ENCODE data around the gene ZNF441.
A peak's percentile ranks its signal among the peaks of the same experiment; 100 is the strongest.

Gene ZNF441

DNA sequence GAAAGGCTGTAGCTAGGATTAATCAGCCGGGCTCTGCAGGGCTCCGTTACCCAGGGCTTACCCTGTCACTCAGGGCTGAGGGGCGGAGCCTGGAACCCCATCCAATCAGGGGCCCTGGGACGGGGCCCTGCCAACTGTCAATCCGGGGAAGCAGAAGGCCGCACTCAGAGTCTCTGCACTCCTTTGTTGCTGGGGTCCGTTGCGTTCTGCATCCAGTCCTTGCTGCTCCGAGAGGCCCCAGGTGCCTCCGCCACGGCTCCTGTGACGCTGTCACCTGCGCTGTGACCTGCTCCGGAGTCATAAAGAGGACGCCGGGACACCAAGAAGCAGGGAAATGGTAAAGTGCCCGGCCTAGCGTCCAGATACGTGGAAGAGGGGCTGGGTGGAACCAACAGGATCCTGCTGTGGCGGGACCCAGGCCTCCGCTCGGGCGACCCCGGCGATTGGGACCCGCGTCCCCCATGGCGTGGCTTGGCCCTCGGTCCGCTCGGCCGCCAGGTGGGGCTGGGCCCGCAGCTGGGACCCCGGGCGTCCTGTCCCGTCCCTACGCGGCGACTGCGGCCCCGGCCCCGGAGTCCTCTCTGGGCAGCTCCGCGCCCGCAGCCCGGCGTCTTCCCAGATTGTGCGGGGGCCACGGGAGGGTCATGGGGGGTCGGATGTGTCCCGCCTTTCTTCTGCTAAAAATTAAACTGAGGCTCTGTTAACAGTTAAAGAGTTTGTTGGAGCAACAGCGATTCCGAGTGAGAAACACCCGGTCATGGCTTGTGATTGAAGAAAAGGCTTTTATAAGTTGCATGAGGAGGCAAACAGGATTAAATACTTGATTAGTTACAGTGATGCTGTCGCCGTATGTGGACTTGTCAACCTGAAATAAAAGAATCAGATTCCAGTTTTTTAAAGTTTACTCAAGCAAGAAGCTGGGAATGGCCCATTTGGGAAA lies 31.9 kb downstream of the ZNF441 start, which contains the start of gene ZNF491:
TSS of gene ZNF491 (plus strand) at position 133 of the 940 bp plus-strand sequence. CDS start 7,431 bp downstream, outside the sequence.
- CTCF ChIA-PET, result interaction anchor here (0.6 to 1.6 kb wide), 14 partner anchors 11 to 342 kb away, joined by 3 to 29 read pairs (median 4); partner anchors contain the start of genes ZNF20, ZNF440 and ZNF441

More for the DNA sequence above, 31.9 kb downstream of the ZNF441 start, which contains the start of gene ZNF491:
- peak within 1 kb of the TSS; percentile 55 for H3K4me3 ChIP-seq (ENCODE audit: low read depth, low read length)
- H3K36me3 ChIP-seq (ENCODE audit: control insufficient read depth in 2 of 2, insufficient read depth in 1 of 2, low read length in 2 of 2), result no peaks in the 10 kb centered on the region
- POLR2A ChIA-PET, result interaction anchor here (0.5 to 1.8 kb wide), 7 partner anchors 32 to 341 kb away, joined by 3 to 7 read pairs (median 4); partner anchors contain the start of genes ZNF20 and ZNF441
- TF ChIP-seq ZNF549 (tag by site-specific recombination; IDR thresholded peaks at IDR 0.05) (no peak), ZNF184 (tag by site-specific recombination; IDR thresholded peaks at IDR 0.05) (no peak), TCF7L2 (IDR thresholded peaks at IDR 0.05; ENCODE audit: borderline replicate concordance, low read depth, low read length) (no peak), ZNF248 (tag by site-specific recombination; IDR thresholded peaks at IDR 0.05) (no peak), ZNF560 (tag by site-specific recombination; IDR thresholded peaks at IDR 0.05; ENCODE audit: borderline replicate concordance) (no peak), SP3 (tag by site-specific recombination; IDR thresholded peaks at IDR 0.05) (0 out of 2 replicates have a peak, but pooled peaks have one; percentile 21), SP2 (tag by site-specific recombination; IDR thresholded peaks at IDR 0.05) (0 out of 2 replicates have a peak, but pooled peaks have one; percentile 23), ZNF175 (tag by site-specific recombination; IDR thresholded peaks at IDR 0.05) (no peak), ZNF394 (tag by site-specific recombination; IDR thresholded peaks at IDR 0.05; ENCODE audit: borderline replicate concordance) (peak; percentile 51; the same call in 1 of the 2 replicates), ZNF140 (tag by site-specific recombination; IDR thresholded peaks at IDR 0.05) (no peak), ZEB2 (tag by site-specific recombination; IDR thresholded peaks at IDR 0.05) (no peak), ZNF426 (tag by site-specific recombination; IDR thresholded peaks at IDR 0.05) (no peak), ZNF791 (tag by site-specific recombination; IDR thresholded peaks at IDR 0.05) (no peak), ZNF792 (tag by site-specific recombination; IDR thresholded peaks at IDR 0.05) (no peak), ZNF341 (tag by site-specific recombination; IDR thresholded peaks at IDR 0.05; ENCODE audit: low read depth) (no peak), ZSCAN16 (tag by site-specific recombination; IDR thresholded peaks at IDR 0.05) (peak; percentile 57; the same call in 1 of the 2 replicates), ZNF660 (tag by site-specific recombination; IDR thresholded peaks at IDR 0.05) (no peak)
- TF ChIP-seq, protein P1, sequence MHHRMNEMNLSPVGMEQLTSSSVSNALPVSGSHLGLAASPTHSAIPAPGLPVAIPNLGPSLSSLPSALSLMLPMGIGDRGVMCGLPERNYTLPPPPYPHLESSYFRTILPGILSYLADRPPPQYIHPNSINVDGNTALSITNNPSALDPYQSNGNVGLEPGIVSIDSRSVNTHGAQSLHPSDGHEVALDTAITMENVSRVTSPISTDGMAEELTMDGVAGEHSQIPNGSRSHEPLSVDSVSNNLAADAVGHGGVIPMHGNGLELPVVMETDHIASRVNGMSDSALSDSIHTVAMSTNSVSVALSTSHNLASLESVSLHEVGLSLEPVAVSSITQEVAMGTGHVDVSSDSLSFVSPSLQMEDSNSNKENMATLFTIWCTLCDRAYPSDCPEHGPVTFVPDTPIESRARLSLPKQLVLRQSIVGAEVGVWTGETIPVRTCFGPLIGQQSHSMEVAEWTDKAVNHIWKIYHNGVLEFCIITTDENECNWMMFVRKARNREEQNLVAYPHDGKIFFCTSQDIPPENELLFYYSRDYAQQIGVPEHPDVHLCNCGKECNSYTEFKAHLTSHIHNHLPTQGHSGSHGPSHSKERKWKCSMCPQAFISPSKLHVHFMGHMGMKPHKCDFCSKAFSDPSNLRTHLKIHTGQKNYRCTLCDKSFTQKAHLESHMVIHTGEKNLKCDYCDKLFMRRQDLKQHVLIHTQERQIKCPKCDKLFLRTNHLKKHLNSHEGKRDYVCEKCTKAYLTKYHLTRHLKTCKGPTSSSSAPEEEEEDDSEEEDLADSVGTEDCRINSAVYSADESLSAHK (tag by site-specific recombination; IDR thresholded peaks at IDR 0.05), result no peak
- TF ChIP-seq, protein P2, sequence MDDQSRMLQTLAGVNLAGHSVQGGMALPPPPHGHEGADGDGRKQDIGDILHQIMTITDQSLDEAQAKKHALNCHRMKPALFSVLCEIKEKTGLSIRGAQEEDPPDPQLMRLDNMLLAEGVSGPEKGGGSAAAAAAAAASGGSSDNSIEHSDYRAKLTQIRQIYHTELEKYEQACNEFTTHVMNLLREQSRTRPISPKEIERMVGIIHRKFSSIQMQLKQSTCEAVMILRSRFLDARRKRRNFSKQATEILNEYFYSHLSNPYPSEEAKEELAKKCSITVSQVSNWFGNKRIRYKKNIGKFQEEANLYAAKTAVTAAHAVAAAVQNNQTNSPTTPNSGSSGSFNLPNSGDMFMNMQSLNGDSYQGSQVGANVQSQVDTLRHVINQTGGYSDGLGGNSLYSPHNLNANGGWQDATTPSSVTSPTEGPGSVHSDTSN (CRISPR knock-in tag; IDR thresholded peaks at IDR 0.05), result no peak
- TF ChIP-seq, protein P3, sequence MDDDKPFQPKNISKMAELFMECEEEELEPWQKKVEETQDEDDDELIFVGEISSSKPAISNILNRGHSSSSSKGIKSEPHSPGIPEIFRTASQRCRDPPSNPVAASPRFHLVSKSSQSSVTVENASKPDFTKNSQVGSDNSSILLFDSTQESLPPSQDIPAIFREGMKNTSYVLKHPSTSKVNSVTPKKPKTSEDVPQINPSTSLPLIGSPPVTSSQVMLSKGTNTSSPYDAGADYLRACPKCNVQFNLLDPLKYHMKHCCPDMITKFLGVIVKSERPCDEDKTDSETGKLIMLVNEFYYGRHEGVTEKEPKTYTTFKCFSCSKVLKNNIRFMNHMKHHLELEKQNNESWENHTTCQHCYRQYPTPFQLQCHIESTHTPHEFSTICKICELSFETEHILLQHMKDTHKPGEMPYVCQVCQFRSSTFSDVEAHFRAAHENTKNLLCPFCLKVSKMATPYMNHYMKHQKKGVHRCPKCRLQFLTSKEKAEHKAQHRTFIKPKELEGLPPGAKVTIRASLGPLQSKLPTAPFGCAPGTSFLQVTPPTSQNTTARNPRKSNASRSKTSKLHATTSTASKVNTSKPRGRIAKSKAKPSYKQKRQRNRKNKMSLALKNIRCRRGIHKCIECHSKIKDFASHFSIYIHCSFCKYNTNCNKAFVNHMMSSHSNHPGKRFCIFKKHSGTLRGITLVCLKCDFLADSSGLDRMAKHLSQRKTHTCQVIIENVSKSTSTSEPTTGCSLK (tag by site-specific recombination; IDR thresholded peaks at IDR 0.05), result no peak
- TF ChIP-seq, protein P4, sequence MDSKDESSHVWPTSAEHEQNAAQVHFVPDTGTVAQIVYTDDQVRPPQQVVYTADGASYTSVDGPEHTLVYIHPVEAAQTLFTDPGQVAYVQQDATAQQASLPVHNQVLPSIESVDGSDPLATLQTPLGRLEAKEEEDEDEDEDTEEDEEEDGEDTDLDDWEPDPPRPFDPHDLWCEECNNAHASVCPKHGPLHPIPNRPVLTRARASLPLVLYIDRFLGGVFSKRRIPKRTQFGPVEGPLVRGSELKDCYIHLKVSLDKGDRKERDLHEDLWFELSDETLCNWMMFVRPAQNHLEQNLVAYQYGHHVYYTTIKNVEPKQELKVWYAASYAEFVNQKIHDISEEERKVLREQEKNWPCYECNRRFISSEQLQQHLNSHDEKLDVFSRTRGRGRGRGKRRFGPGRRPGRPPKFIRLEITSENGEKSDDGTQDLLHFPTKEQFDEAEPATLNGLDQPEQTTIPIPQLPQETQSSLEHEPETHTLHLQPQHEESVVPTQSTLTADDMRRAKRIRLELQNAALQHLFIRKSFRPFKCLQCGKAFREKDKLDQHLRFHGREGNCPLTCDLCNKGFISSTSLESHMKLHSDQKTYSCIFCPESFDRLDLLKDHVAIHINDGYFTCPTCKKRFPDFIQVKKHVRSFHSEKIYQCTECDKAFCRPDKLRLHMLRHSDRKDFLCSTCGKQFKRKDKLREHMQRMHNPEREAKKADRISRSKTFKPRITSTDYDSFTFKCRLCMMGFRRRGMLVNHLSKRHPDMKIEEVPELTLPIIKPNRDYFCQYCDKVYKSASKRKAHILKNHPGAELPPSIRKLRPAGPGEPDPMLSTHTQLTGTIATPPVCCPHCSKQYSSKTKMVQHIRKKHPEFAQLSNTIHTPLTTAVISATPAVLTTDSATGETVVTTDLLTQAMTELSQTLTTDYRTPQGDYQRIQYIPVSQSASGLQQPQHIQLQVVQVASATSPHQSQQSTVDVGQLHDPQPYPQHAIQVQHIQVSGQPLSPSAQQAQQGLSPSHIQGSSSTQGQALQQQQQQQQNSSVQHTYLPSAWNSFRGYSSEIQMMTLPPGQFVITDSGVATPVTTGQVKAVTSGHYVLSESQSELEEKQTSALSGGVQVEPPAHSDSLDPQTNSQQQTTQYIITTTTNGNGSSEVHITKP (tag by site-specific recombination; IDR thresholded peaks at IDR 0.05), result peak; percentile 75
- TF ChIP-seq, protein P5, sequence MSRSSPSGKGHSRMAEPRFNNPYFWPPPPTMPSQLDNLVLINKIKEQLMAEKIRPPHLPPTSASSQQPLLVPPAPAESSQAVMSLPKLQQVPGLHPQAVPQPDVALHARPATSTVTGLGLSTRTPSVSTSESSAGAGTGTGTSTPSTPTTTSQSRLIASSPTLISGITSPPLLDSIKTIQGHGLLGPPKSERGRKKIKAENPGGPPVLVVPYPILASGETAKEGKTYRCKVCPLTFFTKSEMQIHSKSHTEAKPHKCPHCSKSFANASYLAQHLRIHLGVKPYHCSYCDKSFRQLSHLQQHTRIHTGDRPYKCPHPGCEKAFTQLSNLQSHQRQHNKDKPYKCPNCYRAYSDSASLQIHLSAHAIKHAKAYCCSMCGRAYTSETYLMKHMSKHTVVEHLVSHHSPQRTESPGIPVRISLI (tag by site-specific recombination; IDR thresholded peaks at IDR 0.05), result no peak
- H3K4me1 ChIP-seq (ENCODE audit: control insufficient read depth, insufficient read depth, low read length), result no peaks in the 10 kb centered on the region
- H3K27ac ChIP-seq (ENCODE audit: extremely low read depth, low read depth, low read length), result no peak within 1 kb of the TSS
- no peaks in the 10 kb centered on the region for H3K9me3 ChIP-seq (ENCODE audit: control insufficient read depth, insufficient read depth, low read depth, low read length)

All from HEK293 (cell line).